SK-N-SH (cell line): ENCODE measurements around the gene GSS. TPM values are rescaled to one million over a fixed set of nuclear protein-coding genes. Genes with fewer than 3 reads are reported as not detected.

Experiments
- CTCF ChIA-PET: fragments of 300-600, 350-600 bp; formaldehyde crosslinking; extraction: SDS; loops from one replicate; lab custom pipeline; 2021; lab: Yijun Ruan, JAX
- POLR2A ChIA-PET: fragments of 350-600 bp; sonication (Branson Sonifier 250); formaldehyde crosslinking; extraction: SDS; loops from one replicate; lab custom pipeline; 2020; ENCODE audit warnings: antibody characterized with exemption, inconsistent platforms; lab: Yijun Ruan, JAX
- DNase-seq: peaks from one replicate; pipeline ENCODE4 v3.0.0; 2012
- H2AFZ ChIP-seq: fragments of 200-600 bp; sonication (generic); 2 replicates; pipeline ENCODE4 v1.8.1; 2016; ENCODE audit warnings: antibody characterized with exemption, mild to moderate bottlenecking, low read depth
- H3F3A ChIP-seq: fragments of 200-600 bp; sonication (generic); replicated peaks from 2 replicates; pipeline ENCODE3; 2016; ENCODE audit warnings: antibody characterized with exemption, mild to moderate bottlenecking; ENCODE audit not compliant: insufficient read depth
- H3K27ac ChIP-seq, 2 experiments: fragments of 200-500 bp in 1 of 2; fragments of 200-600 bp in 1 of 2; sonication (Bioruptor generic) in 1 of 2; sonication (generic), shearing (Covaris generic) in 1 of 2; 2 replicates each; pipeline versions ENCODE4 v1.5.1 to v1.6.1; 2014 to 2016; ENCODE audit warnings: low read depth in 2 of 2, inconsistent platforms in 1 of 2, low read length in 1 of 2, mild to moderate bottlenecking in 1 of 2, mixed read lengths in 1 of 2
- H3K27me3 ChIP-seq: fragments of 200-600 bp; sonication (generic), shearing (Covaris generic); 2 replicates; pipeline ENCODE4 v1.6.1; 2016; ENCODE audit warnings: mixed run types; ENCODE audit not compliant: insufficient read depth
- H3K36me3 ChIP-seq, 2 experiments: fragments of 200-500 bp in 1 of 2; fragments of 200-600 bp in 1 of 2; sonication (Bioruptor generic) in 1 of 2; sonication (generic) in 1 of 2; replicated peaks in 1 of 2; 2 replicates each; pipeline versions ENCODE3 to v1.5.1; 2014 to 2016; ENCODE audit warnings: low read length in 1 of 2, mild to moderate bottlenecking in 1 of 2; ENCODE audit not compliant: insufficient read depth in 2 of 2, control insufficient read depth in 1 of 2
- H3K4me1 ChIP-seq, 2 experiments: fragments of 200-500 bp in 1 of 2; fragments of 200-600 bp in 1 of 2; sonication (Bioruptor generic) in 1 of 2; sonication (generic), shearing (Covaris generic) in 1 of 2; 2 replicates each; pipeline versions ENCODE4 v1.5.1 to v1.6.1; 2014 to 2016; ENCODE audit warnings: low read depth in 1 of 2, low read length in 1 of 2, mixed run types in 1 of 2; ENCODE audit not compliant: insufficient read depth in 2 of 2, control insufficient read depth in 1 of 2
- H3K4me2 ChIP-seq: fragments of 200-600 bp; sonication (generic), shearing (Covaris generic); 2 replicates; pipeline ENCODE4 v1.6.1; 2017; ENCODE audit warnings: mixed run types
- H3K4me3 ChIP-seq, 2 experiments: fragments of 200-500 bp in 1 of 2; fragments of 200-600 bp in 1 of 2; sonication (Bioruptor generic) in 1 of 2; sonication (generic), shearing (Covaris generic) in 1 of 2; 2 replicates each; pipeline versions ENCODE4 v1.5.1 to v1.8.1; 2014 to 2016; ENCODE audit warnings: low read depth in 2 of 2, inconsistent platforms in 1 of 2, low read length in 1 of 2, mild to moderate bottlenecking in 1 of 2, mixed read lengths in 1 of 2, moderate library complexity in 1 of 2
- H3K79me2 ChIP-seq: fragments of 200-600 bp; sonication (generic); 2 replicates; pipeline ENCODE4 v1.8.1; 2017; ENCODE audit warnings: mild to moderate bottlenecking; ENCODE audit not compliant: insufficient read depth
- H3K9ac ChIP-seq: fragments of 200-600 bp; sonication (generic); 2 replicates; pipeline ENCODE4 v1.6.1; 2017; ENCODE audit warnings: mixed run types
- H3K9me2 ChIP-seq: fragments of 200-600 bp; sonication (generic); 2 replicates; pipeline ENCODE4 v1.6.1; 2017; ENCODE audit warnings: mixed run types
- H3K9me3 ChIP-seq: fragments of 200-600 bp; sonication (generic); 2 replicates; pipeline ENCODE4 v1.6.1; 2017; ENCODE audit warnings: mixed run types, mild to moderate bottlenecking, moderate library complexity
- H4K20me1 ChIP-seq: fragments of 200-600 bp; sonication (generic); 2 replicates; pipeline ENCODE4 v1.6.1; 2017; ENCODE audit warnings: mild to moderate bottlenecking, mixed run types; ENCODE audit not compliant: insufficient read depth
- CHD2 ChIP-seq: fragments of 150-350 bp; IDR thresholded peaks from 2 replicates; pipeline ENCODE4 v1.6.1; 2018; ENCODE audit warnings: low read length; ENCODE audit not compliant: partially characterized antibody
- CTCF ChIP-seq: fragments of 200-600 bp; sonication (generic); IDR thresholded peaks from 2 replicates; pipeline ENCODE4 v1.6.1; 2017; ENCODE audit warnings: antibody characterized with exemption, mild to moderate bottlenecking, moderate library complexity
- FOSL2 ChIP-seq: IDR thresholded peaks from 2 replicates; pipeline ENCODE4 v1.4.0; 2012; ENCODE audit warnings: low read depth, mild to moderate bottlenecking, moderate library complexity, borderline replicate concordance
- FOXM1 ChIP-seq: IDR thresholded peaks from 2 replicates; pipeline ENCODE4 v1.4.0; 2012; ENCODE audit warnings: low read depth, mild to moderate bottlenecking
- GATA2 ChIP-seq: sonication (generic); formaldehyde crosslinking; IDR thresholded peaks from 2 replicates; pipeline ENCODE4 v1.5.0; 2020; ENCODE audit warnings: mild to moderate bottlenecking, missing genetic modification reagents
- IRF3 ChIP-seq: fragments of 150-350 bp; IDR thresholded peaks from 2 replicates; pipeline ENCODE4 v1.6.1; 2016; ENCODE audit warnings: mild to moderate bottlenecking, low read depth, low read length
- MEF2A ChIP-seq: IDR thresholded peaks from 2 replicates; pipeline ENCODE4 v1.4.0; 2012; ENCODE audit warnings: low read depth, borderline replicate concordance
- POLR2AphosphoS5 ChIP-seq: IDR thresholded peaks from 2 replicates; pipeline ENCODE4 v1.6.1; 2012; ENCODE audit warnings: low read depth, low read length
- RAD21 ChIP-seq: IDR thresholded peaks from 2 replicates; pipeline ENCODE4 v1.6.1; 2012; ENCODE audit warnings: mild to moderate bottlenecking, low read length
- RCOR1 ChIP-seq: fragments of 150-350 bp; IDR thresholded peaks from 2 replicates; pipeline ENCODE4 v1.6.1; 2017; ENCODE audit warnings: antibody characterized with exemption, low read length
- RFX5 ChIP-seq: IDR thresholded peaks from 2 replicates; pipeline ENCODE4 v1.6.1; 2012; ENCODE audit warnings: mild to moderate bottlenecking, improper control_type of control experiment, low read length
- SMC3 ChIP-seq: IDR thresholded peaks from 2 replicates; pipeline ENCODE4 v1.6.1; 2012; ENCODE audit warnings: low read depth, low read length, improper control_type of control experiment
- TAF1 ChIP-seq: IDR thresholded peaks from 2 replicates; pipeline ENCODE4 v1.6.1; 2012; ENCODE audit warnings: low read depth, mild to moderate bottlenecking, low read length, moderate library complexity, borderline replicate concordance
- TCF12 ChIP-seq: IDR thresholded peaks from 2 replicates; pipeline ENCODE4 v1.4.0; 2012
- TEAD4 ChIP-seq: IDR thresholded peaks from 2 replicates; pipeline ENCODE4 v1.4.0; 2012; ENCODE audit warnings: mild to moderate bottlenecking, borderline replicate concordance; ENCODE audit not compliant: insufficient read depth
- YY1 ChIP-seq: IDR thresholded peaks from 2 replicates; pipeline ENCODE4 v1.4.0; 2012; ENCODE audit warnings: low read depth, mild to moderate bottlenecking
- WGBS: methylation state at CpG from one replicate; pipeline ENCODE4 v1.1.6; 2017; ENCODE audit warnings: low lambda C conversion rate; 5-methylcytosine and 5-hydroxymethylcytosine counted together
- polyA plus RNA-seq, 3 experiments: library from polyadenylated mRNA; depleted of rRNA; stranded (reverse); fragments of >200 nt; gene quantifications; 2 replicates each; pipeline ENCODE4 v1.2.3, GENCODE V29; 2012

Gene GSS
- polyA plus RNA-seq, 1 of the 3 experiments (the other 2 are of a cell fraction) = 95.6 TPM

GRCh38 chr20:34925341-34925740 lies 30.3 kb downstream of the GSS start:
- ChIA-PET POLR2A (no interaction called here), CTCF (no interaction called here)
- Histone ChIP-seq H3K36me3 (peaks cover 19 to 44% of the 10 kb centered on the region in 2 experiments), H3K27ac (no peak overlapping the region), H3K79me2 (no peaks in the 10 kb centered on the region), H3K9me3 (no peaks in the 10 kb centered on the region), H2AFZ (no peak overlapping the region), H3K9me2 (no peaks in the 10 kb centered on the region), H4K20me1 (no peaks in the 10 kb centered on the region), H3K27me3 (no peaks in the 10 kb centered on the region), H3F3A (peaks cover 4% of the 10 kb centered on the region), H3K9ac (no peak overlapping the region), H3K4me1 (peaks cover 0 to 4% of the 10 kb centered on the region in 2 experiments; a peak in 1 of 4 replicates), H3K4me3 (no peak overlapping the region), H3K4me2 (no peak overlapping the region)
- TF ChIP-seq RCOR1 (no peak), SMC3 (no peak), TAF1 (no peak), TCF12 (no peak), RAD21 (no peak), MEF2A (no peak), CTCF (no peak), CHD2 (no peak), FOSL2 (no peak), FOXM1 (no peak), RFX5 (no peak), GATA2 (CRISPR knock-in tag) (no peak), TEAD4 (no peak), YY1 (no peak), POLR2AphosphoS5 (no peak)
- DNase-seq = no peak
- 88% methylated on average over 3 of the region's 3 CpGs for WGBS

GRCh38 chr20:34923414-34923813 lies 32.2 kb downstream of the GSS start:
- Histone ChIP-seq H4K20me1 (no peaks in the 10 kb centered on the region), H3K27ac (no peak overlapping the region), H3K9ac (no peak overlapping the region), H3K27me3 (no peaks in the 10 kb centered on the region), H3K9me3 (no peaks in the 10 kb centered on the region), H2AFZ (no peak overlapping the region), H3K4me2 (no peak overlapping the region), H3F3A (peaks cover 4% of the 10 kb centered on the region), H3K79me2 (no peaks in the 10 kb centered on the region), H3K9me2 (no peaks in the 10 kb centered on the region), H3K4me3 (no peak overlapping the region), H3K4me1 (peaks cover 0 to 4% of the 10 kb centered on the region in 2 experiments; a peak in 1 of 4 replicates), H3K36me3 (peaks cover 14 to 31% of the 10 kb centered on the region in 2 experiments)
- DNase-seq = no peak
- POLR2A ChIA-PET = no interaction called here
- CTCF ChIA-PET = no interaction called here
- WGBS = 97% methylated on average over 2 of the region's 2 CpGs
- TF ChIP-seq IRF3 (no peak), SMC3 (no peak), CTCF (no peak)
- TF ChIP-seq, all 33 proteins: peak for 0
